ENCODE measurements around the gene MBTPS1.

- no peak for TF ChIP-seq CTCF (conservative IDR thresholded peaks at IDR 0.05 in 1 of 2, IDR thresholded peaks at IDR 0.05 in 1 of 2; ENCODE audit: low read depth in 1 of 2, low read length in 2 of 2)
- no peak for TF ChIP-seq EZH2 (IDR thresholded peaks at IDR 0.05; ENCODE audit: low read length, missing control alignments)
These were observed 14.4 kb upstream of the MBTPS1 start for GRCh38 chr16:84131117-84131516.

Measured in fibroblast of lung (primary cell).